C4-2B (cell line): ENCODE measurements around the gene S100A16.
A peak's percentile ranks its signal among the peaks of the same experiment; 100 is the strongest.

ENCODE experiments used
- H3K27ac ChIP-seq: fragments of 450-650 bp; 2 replicates; pipeline ENCODE4 v1.5.1; 2017
- CTCF ChIP-seq: fragments of 450-650 bp; conservative IDR thresholded peaks from 2 replicates; pipeline ENCODE4 v1.5.1; 2017; ENCODE audit warnings: mild to moderate bottlenecking
- ZFX ChIP-seq: fragments of 450-650 bp; IDR thresholded peaks from 2 replicates; pipeline ENCODE4 v1.6.1; 2017

Gene S100A16

GRCh38 chr1:153629343-153629665 lies 16.4 kb upstream of the S100A16 start:
- no peak for TF ChIP-seq ZFX
- no peak for TF ChIP-seq CTCF
- no peak overlapping the region for H3K27ac ChIP-seq

GRCh38 chr1:153628638-153629342 lies 15.9 kb upstream of the S100A16 start:
- no peak for TF ChIP-seq ZFX
- TF ChIP-seq CTCF: no peak
- no peak overlapping the region; the same call in 1 of the 2 replicates for H3K27ac ChIP-seq

- no peak; the same call in 1 of the 2 replicates for TF ChIP-seq CTCF
- no peak for TF ChIP-seq ZFX
- peak within 1 kb of the TSS; percentile 80 for H3K27ac ChIP-seq
These were observed 15.0 kb upstream of the S100A16 start, which contains the start of gene S100A1 for GRCh38 chr1:153627715-153628626. S100A1 (plus strand) TSS chr1:153628434; CDS start chr1:153630522, 2,088 bp downstream.

- TF ChIP-seq CTCF (no peak), ZFX (no peak)
- H3K27ac ChIP-seq: peak within 1 kb of the TSS; percentile 80
These were observed 14.2 kb upstream of the S100A16 start, which contains the start of gene S100A13 for GRCh38 chr1:153626904-153627714. S100A13 (minus strand) TSS chr1:153627505; CDS start chr1:153626472, 1,033 bp downstream.

GRCh38 chr1:153626477-153626903 lies 13.6 kb upstream of the S100A16 start:
- TF ChIP-seq ZFX (no peak), CTCF (no peak)
- peak overlapping the region; percentile 80 for H3K27ac ChIP-seq

GRCh38 chr1:153624965-153625611 lies 12.2 kb upstream of the S100A16 start:
- no peak overlapping the region for H3K27ac ChIP-seq
- no peak for TF ChIP-seq CTCF
- no peak for TF ChIP-seq ZFX
